Measurements from ENCODE around the gene CIAO3. TPM values are rescaled to one million over a fixed set of nuclear protein-coding genes. Genes with fewer than 3 reads are reported as not detected.

The CIAO3 gene
- polyA plus RNA-seq, 1 donor from 2014 or later = 57.8 TPM

DNA sequence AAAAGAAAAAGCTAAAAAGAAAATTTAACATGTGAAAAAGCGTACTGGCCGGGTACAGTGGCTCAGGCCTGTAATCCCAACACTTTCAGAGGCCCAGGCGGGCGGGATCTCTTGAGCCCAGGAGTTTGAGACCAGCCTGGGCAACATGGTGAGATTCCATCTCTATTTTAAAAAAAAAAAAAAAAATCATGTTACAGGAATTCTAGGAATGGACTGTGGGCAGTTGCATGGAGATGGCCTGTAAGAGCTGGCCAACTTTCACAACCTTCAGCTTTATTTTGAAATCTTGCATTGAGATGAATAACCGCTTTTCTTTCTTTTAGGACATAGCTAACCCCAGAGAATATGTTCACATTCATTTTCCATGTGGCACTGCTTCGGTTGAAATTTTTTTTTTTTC lies 8.2 kb upstream of the CIAO3 start:
- Histone ChIP-seq H3K27me3 (ENCODE audit: insufficient read depth, low read depth, low read length) (no peaks in the 10 kb centered on the region), H3K4me3 (ENCODE audit: low read length) (no peak overlapping the region), H4K20me1 (ENCODE audit: insufficient read depth) (no peaks in the 10 kb centered on the region), H3K36me3 (ENCODE audit: insufficient read depth, low read length) (no peaks in the 10 kb centered on the region), H2AFZ (ENCODE audit: low read depth, low read length) (no peak overlapping the region), H3F3A (ENCODE audit: insufficient read depth, low read length, poor library complexity, severe bottlenecking) (no peaks in the 10 kb centered on the region), H3K9me2 (ENCODE audit: insufficient read depth, low read length) (no peaks in the 10 kb centered on the region), H3K79me2 (replicated peaks; ENCODE audit: insufficient read depth, low read length) (no peaks in the 10 kb centered on the region), H3K9ac (ENCODE audit: low read length) (no peak overlapping the region), H3K4me2 (ENCODE audit: low read length) (no peak overlapping the region), H3K27ac (ENCODE audit: low read length) (no peak overlapping the region), H3K9me3 (ENCODE audit: low read length) (no peaks in the 10 kb centered on the region)
- TF ChIP-seq SMC3 (conservative IDR thresholded peaks at IDR 0.05; ENCODE audit: poor library complexity) = no peak
- no peak for TF ChIP-seq MXI1 (conservative IDR thresholded peaks at IDR 0.05; ENCODE audit: poor library complexity, severe bottlenecking)
- TF ChIP-seq RAD21 (conservative IDR thresholded peaks at IDR 0.05) = no peak
- no peak for TF ChIP-seq EP300 (conservative IDR thresholded peaks at IDR 0.05; ENCODE audit: poor library complexity, severe bottlenecking)
- no peak for TF ChIP-seq REST (IDR thresholded peaks at IDR 0.05; ENCODE audit: borderline replicate concordance)
- no peak for TF ChIP-seq TAF1 (IDR thresholded peaks at IDR 0.05; ENCODE audit: low read depth)
- TF ChIP-seq EZH2 (IDR thresholded peaks at IDR 0.05; ENCODE audit: borderline replicate concordance, insufficient read depth, low read length, poor library complexity, severe bottlenecking) = no peak
- no peak for TF ChIP-seq POLR2AphosphoS5 (IDR thresholded peaks at IDR 0.05)
- TF ChIP-seq, protein P1, sequence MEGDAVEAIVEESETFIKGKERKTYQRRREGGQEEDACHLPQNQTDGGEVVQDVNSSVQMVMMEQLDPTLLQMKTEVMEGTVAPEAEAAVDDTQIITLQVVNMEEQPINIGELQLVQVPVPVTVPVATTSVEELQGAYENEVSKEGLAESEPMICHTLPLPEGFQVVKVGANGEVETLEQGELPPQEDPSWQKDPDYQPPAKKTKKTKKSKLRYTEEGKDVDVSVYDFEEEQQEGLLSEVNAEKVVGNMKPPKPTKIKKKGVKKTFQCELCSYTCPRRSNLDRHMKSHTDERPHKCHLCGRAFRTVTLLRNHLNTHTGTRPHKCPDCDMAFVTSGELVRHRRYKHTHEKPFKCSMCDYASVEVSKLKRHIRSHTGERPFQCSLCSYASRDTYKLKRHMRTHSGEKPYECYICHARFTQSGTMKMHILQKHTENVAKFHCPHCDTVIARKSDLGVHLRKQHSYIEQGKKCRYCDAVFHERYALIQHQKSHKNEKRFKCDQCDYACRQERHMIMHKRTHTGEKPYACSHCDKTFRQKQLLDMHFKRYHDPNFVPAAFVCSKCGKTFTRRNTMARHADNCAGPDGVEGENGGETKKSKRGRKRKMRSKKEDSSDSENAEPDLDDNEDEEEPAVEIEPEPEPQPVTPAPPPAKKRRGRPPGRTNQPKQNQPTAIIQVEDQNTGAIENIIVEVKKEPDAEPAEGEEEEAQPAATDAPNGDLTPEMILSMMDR (IDR thresholded peaks at IDR 0.05; ENCODE audit: poor library complexity, severe bottlenecking) = no peak

DNA sequence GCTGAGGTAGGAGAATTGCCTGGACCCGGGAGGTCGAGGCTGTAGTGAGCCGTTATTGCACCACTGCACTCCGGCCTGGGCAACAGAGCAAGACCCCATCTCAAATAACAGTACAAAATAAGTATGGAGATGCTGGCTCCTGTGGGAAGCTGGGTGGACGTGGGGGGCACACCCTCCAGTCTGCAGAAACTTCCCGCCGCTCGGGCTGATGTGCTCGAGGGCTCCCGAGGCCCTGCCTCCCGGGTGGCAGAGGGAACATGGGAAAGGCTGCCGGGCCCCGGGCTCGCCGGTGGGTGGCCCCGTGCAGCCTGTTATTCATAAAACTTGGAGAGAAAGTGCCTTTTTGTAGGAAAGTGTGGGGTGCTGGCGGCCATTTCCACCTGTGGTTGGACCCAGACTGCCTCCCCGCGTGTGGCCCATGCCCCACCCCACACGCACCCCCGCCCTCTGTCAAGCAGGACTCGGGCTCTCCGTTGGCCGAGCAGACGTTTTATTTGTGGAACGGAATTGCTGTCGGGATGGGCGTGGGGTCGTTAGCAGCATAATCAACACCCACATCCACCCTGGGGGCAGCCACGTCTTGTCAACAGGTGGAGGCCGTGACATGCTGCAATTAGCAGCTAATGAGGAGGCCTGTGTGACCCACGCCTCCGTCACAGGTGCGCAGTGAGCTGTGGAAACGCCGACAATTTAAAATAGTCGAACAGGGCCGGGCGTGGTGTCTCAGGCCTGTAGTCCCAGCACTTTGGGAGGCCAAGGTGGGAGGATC lies 7.4 kb upstream of the CIAO3 start:
- TF ChIP-seq TAF1 (IDR thresholded peaks at IDR 0.05; ENCODE audit: low read depth) (no peak), SMC3 (conservative IDR thresholded peaks at IDR 0.05; ENCODE audit: poor library complexity) (no peak), POLR2AphosphoS5 (IDR thresholded peaks at IDR 0.05) (no peak), REST (IDR thresholded peaks at IDR 0.05; ENCODE audit: borderline replicate concordance) (no peak), RAD21 (conservative IDR thresholded peaks at IDR 0.05) (no peak)
- H3K9me3 ChIP-seq (ENCODE audit: low read length) = no peaks in the 10 kb centered on the region
- no peaks in the 10 kb centered on the region for H3F3A ChIP-seq (ENCODE audit: insufficient read depth, low read length, poor library complexity, severe bottlenecking)
- H3K79me2 ChIP-seq (replicated peaks; ENCODE audit: insufficient read depth, low read length) = no peaks in the 10 kb centered on the region
- no peak overlapping the region for H3K4me2 ChIP-seq (ENCODE audit: low read length)
- H3K9ac ChIP-seq (ENCODE audit: low read length) = no peak overlapping the region
- no peak overlapping the region for H2AFZ ChIP-seq (ENCODE audit: low read depth, low read length)
- H3K27me3 ChIP-seq (ENCODE audit: insufficient read depth, low read depth, low read length) = no peaks in the 10 kb centered on the region
- no peaks in the 10 kb centered on the region for H3K36me3 ChIP-seq (ENCODE audit: insufficient read depth, low read length)
- no peaks in the 10 kb centered on the region for H3K9me2 ChIP-seq (ENCODE audit: insufficient read depth, low read length)
- no peak overlapping the region for H3K4me3 ChIP-seq (ENCODE audit: low read length)
- no peak overlapping the region for H3K27ac ChIP-seq (ENCODE audit: low read length)
- no peaks in the 10 kb centered on the region for H4K20me1 ChIP-seq (ENCODE audit: insufficient read depth)
